ENCODE data around the gene TBC1D4. TPM values are rescaled to one million over a fixed set of nuclear protein-coding genes. Genes with fewer than 3 reads are reported as not detected.

The TBC1D4 gene
- total RNA-seq, 2 donors from 2014 or later: 64.9 to 67.1 TPM

- no peaks in the 10 kb centered on the region for H3K9me3 ChIP-seq (ENCODE audit: control insufficient read depth, low read length, poor library complexity, severe bottlenecking)
- Mint-ChIP-seq H3K4me1 (no peaks in the 10 kb centered on the region), H3K36me3 (ENCODE audit: low read depth) (peaks cover 3% of the 10 kb centered on the region), H3K27ac (no peak overlapping the region), H3K27me3 (peaks cover 50% of the 10 kb centered on the region), H3K4me3 (no peak overlapping the region)
- ATAC-seq (no peak), DNase-seq (no peak)
These were observed 49.1 kb downstream of the TBC1D4 start for GRCh38 chr13:75432811-75433244.

GRCh38 chr13:75432045-75432444, 49.9 kb downstream of the TBC1D4 start:
- Mint-ChIP-seq H3K27ac (no peak overlapping the region), H3K27me3 (peaks cover 52% of the 10 kb centered on the region), H3K4me1 (no peaks in the 10 kb centered on the region), H3K4me3 (no peak overlapping the region), H3K36me3 (ENCODE audit: low read depth) (peaks cover 3% of the 10 kb centered on the region)
- ATAC-seq: no peak
- no peak for DNase-seq
- no peaks in the 10 kb centered on the region for H3K9me3 ChIP-seq (ENCODE audit: control insufficient read depth, low read length, poor library complexity, severe bottlenecking)

- no peak overlapping the region for H3K27ac Mint-ChIP-seq
- H3K9me3 ChIP-seq (ENCODE audit: control insufficient read depth, low read length, poor library complexity, severe bottlenecking): no peaks in the 10 kb centered on the region
- no peak for ATAC-seq
- peaks cover 3% of the 10 kb centered on the region for H3K36me3 Mint-ChIP-seq (ENCODE audit: low read depth)
- no peaks in the 10 kb centered on the region for H3K4me1 Mint-ChIP-seq
- H3K27me3 Mint-ChIP-seq: peaks cover 52% of the 10 kb centered on the region
- no peak overlapping the region for H3K4me3 Mint-ChIP-seq
- DNase-seq: no peak
These were observed 51.3 kb downstream of the TBC1D4 start for GRCh38 chr13:75430436-75431209.

GRCh38 chr13:75426421-75426820, 55.5 kb downstream of the TBC1D4 start:
- Mint-ChIP-seq H3K4me3 (no peak overlapping the region), H3K27ac (no peak overlapping the region), H3K4me1 (no peaks in the 10 kb centered on the region), H3K36me3 (ENCODE audit: low read depth) (peaks cover 5% of the 10 kb centered on the region), H3K27me3 (peaks cover 42% of the 10 kb centered on the region)
- H3K9me3 ChIP-seq (ENCODE audit: control insufficient read depth, low read length, poor library complexity, severe bottlenecking): no peaks in the 10 kb centered on the region
- DNase-seq: no peak
- ATAC-seq: no peak

DNA sequence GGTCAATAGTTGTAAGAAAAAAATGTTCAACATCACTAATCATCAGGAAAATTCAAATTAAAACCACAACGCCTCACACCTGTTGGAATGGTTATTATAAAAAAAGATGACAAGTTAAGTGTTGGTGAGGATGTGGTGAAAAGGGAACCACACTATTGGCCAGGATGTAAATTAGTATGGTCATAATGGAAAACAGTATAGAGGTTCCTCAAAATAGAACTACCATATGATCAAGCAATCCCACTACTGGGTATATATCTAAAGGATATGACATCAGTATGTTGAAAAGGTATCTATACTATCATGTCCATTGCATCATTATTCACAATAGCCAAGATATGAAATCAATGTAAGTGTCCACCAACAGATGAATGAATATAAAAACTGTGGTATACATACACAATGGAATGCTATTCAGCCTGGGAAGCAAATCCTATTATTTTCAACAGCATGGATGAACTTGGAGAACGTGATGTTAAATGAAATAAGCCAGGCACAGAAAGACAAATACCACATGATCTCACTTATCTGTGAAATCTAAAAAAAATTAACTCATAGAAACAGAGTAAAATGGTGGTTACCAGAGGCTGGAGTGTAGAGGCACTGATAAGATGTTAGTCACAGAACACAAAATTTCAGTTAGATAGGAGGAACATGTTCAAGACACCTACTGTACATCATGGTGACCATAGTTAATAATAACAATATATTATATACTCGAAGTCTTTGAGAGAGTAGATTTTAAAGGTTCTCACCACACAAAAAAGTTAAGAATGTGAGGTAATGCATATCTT, 56.6 kb downstream of the TBC1D4 start:
- Mint-ChIP-seq H3K36me3 (ENCODE audit: low read depth) (peaks cover 2% of the 10 kb centered on the region), H3K27me3 (peaks cover 41% of the 10 kb centered on the region), H3K27ac (no peak overlapping the region), H3K4me3 (no peak overlapping the region), H3K4me1 (no peaks in the 10 kb centered on the region)
- no peaks in the 10 kb centered on the region for H3K9me3 ChIP-seq (ENCODE audit: control insufficient read depth, low read length, poor library complexity, severe bottlenecking)
- DNase-seq (no peak), ATAC-seq (no peak)

GRCh38 chr13:75423946-75424345, 58.0 kb downstream of the TBC1D4 start:
- DNase-seq (no peak), ATAC-seq (no peak)
- Mint-ChIP-seq H3K4me1 (no peaks in the 10 kb centered on the region), H3K4me3 (no peak overlapping the region), H3K27ac (no peak overlapping the region), H3K36me3 (ENCODE audit: low read depth) (peaks cover 2% of the 10 kb centered on the region), H3K27me3 (peaks cover 44% of the 10 kb centered on the region)
- no peaks in the 10 kb centered on the region for H3K9me3 ChIP-seq (ENCODE audit: control insufficient read depth, low read length, poor library complexity, severe bottlenecking)

DNA sequence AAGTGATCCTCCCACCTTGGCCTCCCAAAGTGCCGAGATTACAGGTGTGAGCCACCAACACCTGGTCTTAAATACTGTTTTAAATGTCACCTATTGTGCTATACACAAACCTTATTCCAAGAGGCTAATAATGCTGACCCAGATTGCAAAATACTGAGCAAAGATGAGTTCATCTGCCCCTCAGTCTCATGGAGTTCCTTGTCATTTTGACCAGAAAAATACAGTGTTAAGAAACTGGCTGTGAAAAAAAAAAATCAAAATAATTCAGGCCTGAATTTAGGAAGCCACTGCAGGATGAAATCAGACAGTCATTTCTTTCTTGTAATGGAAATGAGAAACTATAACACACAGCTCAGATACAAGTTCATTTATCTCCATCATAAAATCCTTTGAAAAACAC, 59.9 kb downstream of the TBC1D4 start:
- Mint-ChIP-seq H3K4me3 (no peak overlapping the region), H3K27ac (no peak overlapping the region), H3K36me3 (ENCODE audit: low read depth) (peaks cover 2% of the 10 kb centered on the region), H3K27me3 (peaks cover 39% of the 10 kb centered on the region), H3K4me1 (peaks cover 3% of the 10 kb centered on the region)
- ATAC-seq (no peak), DNase-seq (no peak)
- no peaks in the 10 kb centered on the region for H3K9me3 ChIP-seq (ENCODE audit: control insufficient read depth, low read length, poor library complexity, severe bottlenecking)

DNA sequence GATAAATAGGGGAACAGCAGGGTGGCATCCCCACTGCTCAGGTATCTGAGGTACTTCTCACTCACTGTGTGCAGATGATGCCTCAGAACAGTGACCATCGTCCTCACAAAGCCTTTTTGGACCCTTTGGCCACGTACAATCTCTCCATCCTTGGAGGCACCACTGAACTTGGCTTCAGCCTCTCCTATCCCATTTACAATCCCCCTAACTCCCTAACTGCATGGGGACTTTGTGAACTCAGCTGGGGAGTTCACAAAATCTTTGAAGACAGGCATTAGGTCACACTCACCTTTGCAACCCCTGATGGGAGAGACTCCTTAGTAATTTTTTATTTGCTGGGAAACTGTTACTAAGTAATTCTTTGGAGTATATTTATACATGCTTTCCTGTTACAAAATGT, 60.8 kb downstream of the TBC1D4 start:
- Mint-ChIP-seq H3K27ac (no peak overlapping the region), H3K4me3 (no peak overlapping the region), H3K27me3 (peaks cover 43% of the 10 kb centered on the region), H3K36me3 (ENCODE audit: low read depth) (peaks cover 2% of the 10 kb centered on the region), H3K4me1 (peaks cover 3% of the 10 kb centered on the region)
- H3K9me3 ChIP-seq (ENCODE audit: control insufficient read depth, low read length, poor library complexity, severe bottlenecking): no peaks in the 10 kb centered on the region
- ATAC-seq (no peak), DNase-seq (no peak)

DNA sequence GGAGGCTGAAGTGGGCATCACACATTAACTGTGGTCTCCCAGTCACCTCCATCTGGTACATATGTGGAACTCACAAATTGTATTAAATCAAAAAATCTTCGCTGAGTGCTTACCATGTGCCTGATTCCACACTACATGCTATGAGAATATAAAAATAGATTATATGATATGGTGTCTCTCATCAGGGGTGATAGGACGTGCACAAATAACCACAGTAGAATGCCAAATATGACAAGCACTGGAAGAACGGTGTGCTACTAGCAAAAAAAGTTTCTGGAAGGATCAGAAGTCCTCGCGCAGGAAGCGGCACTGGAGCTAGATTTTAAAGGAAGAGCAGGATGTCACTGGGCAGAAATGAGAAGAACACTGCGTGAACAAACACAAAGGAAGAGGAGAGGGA, 62.3 kb downstream of the TBC1D4 start:
- no peak for ATAC-seq
- Mint-ChIP-seq H3K36me3 (ENCODE audit: low read depth) (peaks cover 2% of the 10 kb centered on the region), H3K27ac (no peak overlapping the region), H3K4me1 (peaks cover 3% of the 10 kb centered on the region), H3K4me3 (no peak overlapping the region), H3K27me3 (peaks cover 41% of the 10 kb centered on the region)
- no peaks in the 10 kb centered on the region for H3K9me3 ChIP-seq (ENCODE audit: control insufficient read depth, low read length, poor library complexity, severe bottlenecking)
- DNase-seq: no peak

GRCh38 chr13:75418997-75419396, 63.0 kb downstream of the TBC1D4 start:
- no peak for ATAC-seq
- no peak for DNase-seq

GRCh38 chr13:75418186-75418843, 63.7 kb downstream of the TBC1D4 start:
- peaks cover 3% of the 10 kb centered on the region for H3K4me1 Mint-ChIP-seq
- no peaks in the 10 kb centered on the region for H3K9me3 ChIP-seq (ENCODE audit: control insufficient read depth, low read length, poor library complexity, severe bottlenecking)
- ATAC-seq (no peak), DNase-seq (no peak)
- H3K4me3 Mint-ChIP-seq: no peak overlapping the region
- no peaks in the 10 kb centered on the region for H3K36me3 Mint-ChIP-seq (ENCODE audit: low read depth)
- H3K27ac Mint-ChIP-seq: no peak overlapping the region
- peaks cover 36% of the 10 kb centered on the region for H3K27me3 Mint-ChIP-seq

More at GRCh38 chr13:75418997-75419396, 63.0 kb downstream of the TBC1D4 start:
- Mint-ChIP-seq H3K36me3 (ENCODE audit: low read depth) (no peaks in the 10 kb centered on the region), H3K4me1 (peaks cover 3% of the 10 kb centered on the region), H3K27ac (no peak overlapping the region), H3K4me3 (no peak overlapping the region), H3K27me3 (peaks cover 36% of the 10 kb centered on the region)
- no peaks in the 10 kb centered on the region for H3K9me3 ChIP-seq (ENCODE audit: control insufficient read depth, low read length, poor library complexity, severe bottlenecking)

DNA sequence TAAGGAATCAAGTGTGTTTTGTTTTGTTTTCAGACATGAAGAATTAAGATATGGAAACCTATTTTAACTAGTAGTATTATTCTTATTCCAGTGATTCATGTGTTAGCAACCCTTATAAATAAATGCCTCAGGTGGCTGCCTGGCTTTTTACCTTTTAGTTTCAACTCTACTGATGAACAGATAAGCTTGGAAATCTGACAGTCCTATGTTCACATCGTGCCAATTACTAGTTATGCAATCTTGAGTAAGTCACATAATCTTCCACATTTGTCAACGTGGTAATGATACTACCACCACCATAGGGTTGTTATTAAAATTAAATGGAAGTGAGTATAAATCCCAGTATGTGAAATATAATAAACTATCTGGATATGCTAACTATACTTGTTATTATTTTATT, 64.3 kb downstream of the TBC1D4 start:
- Mint-ChIP-seq H3K4me1 (peaks cover 3% of the 10 kb centered on the region), H3K27ac (no peak overlapping the region), H3K27me3 (peaks cover 36% of the 10 kb centered on the region), H3K36me3 (ENCODE audit: low read depth) (peaks cover 2% of the 10 kb centered on the region), H3K4me3 (no peak overlapping the region)
- no peaks in the 10 kb centered on the region for H3K9me3 ChIP-seq (ENCODE audit: control insufficient read depth, low read length, poor library complexity, severe bottlenecking)
- DNase-seq (no peak), ATAC-seq (no peak)

- no peak overlapping the region for H3K4me3 Mint-ChIP-seq
- DNase-seq (no peak), ATAC-seq (no peak)
- peaks cover 2% of the 10 kb centered on the region for H3K36me3 Mint-ChIP-seq (ENCODE audit: low read depth)
- H3K27ac Mint-ChIP-seq: no peak overlapping the region
- peaks cover 3% of the 10 kb centered on the region for H3K4me1 Mint-ChIP-seq
- H3K27me3 Mint-ChIP-seq: peaks cover 35% of the 10 kb centered on the region
- H3K9me3 ChIP-seq (ENCODE audit: control insufficient read depth, low read length, poor library complexity, severe bottlenecking): no peaks in the 10 kb centered on the region
These were observed 65.0 kb downstream of the TBC1D4 start for GRCh38 chr13:75417012-75417384.
